Gastrocnemius medialis (tissue), 4 donors: ENCODE results near the gene HTR3A. TPM values are rescaled to one million over a fixed set of nuclear protein-coding genes. Genes with fewer than 3 reads are reported as not detected.
A peak's percentile ranks its signal among the peaks of the same experiment; 100 is the strongest.

Source experiments
- ATAC-seq, 2 donors: fragments of 150-250 bp; one replicate each; pipeline ENCODE4 v1.9.1; 2016
- DNase-seq, 2 donors: peaks; one replicate each; pipeline ENCODE4 v3.0.0-alpha.2; 2019
- H3K27ac ChIP-seq, 4 donors: fragments of 200-600 bp; sonication (generic); 1 replicate in 1 of 4; 2 replicates in 3 of 4; pipeline ENCODE4 v1.5.1; 2016 to 2018; ENCODE audit warnings: mild to moderate bottlenecking in 2 of 4, moderate library complexity in 1 of 4
- H3K27me3 ChIP-seq, 3 donors: fragments of 200-600 bp; sonication (generic) in 2 of 3; 1 replicate in 1 of 3; 2 replicates in 2 of 3; pipeline versions ENCODE4 v1.5.1 to v1.6.0; 2016 to 2019; ENCODE audit warnings: mild to moderate bottlenecking in 1 of 3, moderate library complexity in 1 of 3
- H3K36me3 ChIP-seq, 2 donors: fragments of 200-600 bp; sonication (generic) in 1 of 2; one replicate each; pipeline ENCODE4 v1.5.1; 2017 to 2018
- H3K4me1 ChIP-seq, 2 donors: fragments of 200-600 bp; sonication (generic) in 1 of 2; one replicate each; pipeline ENCODE4 v1.5.1; 2016 to 2017; ENCODE audit warnings: mild to moderate bottlenecking in 2 of 2
- H3K4me3 ChIP-seq, 4 donors: fragments of 200-600 bp; sonication (generic) in 3 of 4; 1 replicate in 1 of 4; 2 replicates in 3 of 4; pipeline ENCODE4 v1.5.1; 2016 to 2019; ENCODE audit warnings: mild to moderate bottlenecking in 2 of 4
- H3K9me3 ChIP-seq, 3 donors: fragments of 200-600 bp; sonication (generic) in 2 of 3; 1 replicate in 1 of 3; 2 replicates in 2 of 3; pipeline ENCODE4 v1.5.1; 2016 to 2019
- POLR2A ChIP-seq, 2 donors: fragments of 450-650 bp; IDR thresholded peaks; one replicate each; pipeline ENCODE4 v1.6.1; 2017; ENCODE audit warnings: antibody characterized with exemption in 2 of 2, mild to moderate bottlenecking in 2 of 2, moderate library complexity in 2 of 2
- in situ Hi-C, 4 donors: fragments of 200-750 bp; cut with MboI; loops; one replicate each; pipeline versions ENCODE4 v1.15.0 to v1.8.0; 2017; ENCODE audit warnings: low sequenced_read_pairs in 4 of 4
- intact Hi-C: fragments of 100-400 bp; cut with DNase I; formaldehyde crosslinking; loops from one replicate; pipeline ENCODE4 v1.15.1; 2023; ENCODE audit warnings: low total_unique reads
- total RNA-seq, 4 donors: library from RNA; depleted of rRNA; stranded (reverse); fragments of >200 nt; gene quantifications; one replicate each; pipeline versions ENCODE4 v1.1.0 to v1.2.3, GENCODE V29; 2016
- TF ChIP-seq, protein P1 (sequence below), 5 experiments: fragments of 450-650 bp in 3 of 5; fragments of 200-600 bp in 2 of 5; sonication (generic) in 2 of 5; IDR thresholded peaks in 4 of 5; conservative IDR thresholded peaks in 1 of 5; 1 replicate in 4 of 5; 2 replicates in 1 of 5; pipeline ENCODE4 v1.5.1; 2016 to 2019; ENCODE audit warnings: antibody characterized with exemption in 5 of 5, mild to moderate bottlenecking in 3 of 5, moderate library complexity in 3 of 5

The HTR3A gene
- total RNA-seq, 4 donors from 2014 or later, result not detected

DNA sequence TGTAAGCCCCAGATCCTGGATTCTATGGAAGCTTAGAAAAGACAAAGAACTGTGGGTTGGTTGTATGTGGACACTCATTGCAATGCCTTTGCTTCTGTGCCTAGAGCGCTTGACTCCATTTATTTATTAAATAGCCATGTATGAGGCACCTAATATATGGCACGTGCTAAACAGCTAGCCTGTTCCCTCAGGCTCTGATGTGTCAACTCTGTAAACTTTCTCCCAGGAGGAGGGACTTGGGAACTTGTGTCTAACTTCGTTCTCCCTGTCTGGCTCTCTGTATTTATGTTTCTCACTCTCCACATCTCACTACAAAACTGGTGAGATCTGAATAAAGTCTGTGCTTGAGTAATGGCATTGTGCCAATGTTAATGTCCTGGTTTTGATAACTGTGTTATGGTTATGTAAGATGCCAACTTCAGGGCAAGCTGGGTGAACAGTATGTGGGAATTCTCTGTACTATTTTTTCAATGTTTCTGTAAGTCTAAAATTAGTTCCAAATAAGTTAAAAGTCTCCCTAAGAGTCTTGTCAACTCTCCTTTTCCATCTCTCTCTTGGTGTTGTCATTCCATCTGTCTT, 50.5 kb downstream of the HTR3A start:
- intact Hi-C loops (no loop called here), in situ Hi-C loops (loop anchor here in 1 of 4 donors (10.0 kb wide), 1 partner anchor 131 kb away; no protein-coding TSS in a partner anchor)
- Histone ChIP-seq H3K36me3 (no peaks in the 10 kb centered on the region), H3K4me1 (no peaks in the 10 kb centered on the region), H3K27me3 (no peaks in the 10 kb centered on the region), H3K4me3 (no peak overlapping the region), H3K9me3 (no peaks in the 10 kb centered on the region), H3K27ac (no peak overlapping the region)
- no peak for DNase-seq
- no peak for TF ChIP-seq POLR2A (IDR thresholded peaks at IDR 0.05)
- TF ChIP-seq, protein P1, sequence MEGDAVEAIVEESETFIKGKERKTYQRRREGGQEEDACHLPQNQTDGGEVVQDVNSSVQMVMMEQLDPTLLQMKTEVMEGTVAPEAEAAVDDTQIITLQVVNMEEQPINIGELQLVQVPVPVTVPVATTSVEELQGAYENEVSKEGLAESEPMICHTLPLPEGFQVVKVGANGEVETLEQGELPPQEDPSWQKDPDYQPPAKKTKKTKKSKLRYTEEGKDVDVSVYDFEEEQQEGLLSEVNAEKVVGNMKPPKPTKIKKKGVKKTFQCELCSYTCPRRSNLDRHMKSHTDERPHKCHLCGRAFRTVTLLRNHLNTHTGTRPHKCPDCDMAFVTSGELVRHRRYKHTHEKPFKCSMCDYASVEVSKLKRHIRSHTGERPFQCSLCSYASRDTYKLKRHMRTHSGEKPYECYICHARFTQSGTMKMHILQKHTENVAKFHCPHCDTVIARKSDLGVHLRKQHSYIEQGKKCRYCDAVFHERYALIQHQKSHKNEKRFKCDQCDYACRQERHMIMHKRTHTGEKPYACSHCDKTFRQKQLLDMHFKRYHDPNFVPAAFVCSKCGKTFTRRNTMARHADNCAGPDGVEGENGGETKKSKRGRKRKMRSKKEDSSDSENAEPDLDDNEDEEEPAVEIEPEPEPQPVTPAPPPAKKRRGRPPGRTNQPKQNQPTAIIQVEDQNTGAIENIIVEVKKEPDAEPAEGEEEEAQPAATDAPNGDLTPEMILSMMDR (IDR thresholded peaks at IDR 0.05 in 4 of 5, conservative IDR thresholded peaks at IDR 0.05 in 1 of 5), result no peak
- no peak for ATAC-seq

GRCh38 chr11:114026355-114026754, 51.4 kb downstream of the HTR3A start:
- no peaks in the 10 kb centered on the region for H3K36me3 ChIP-seq
- H3K27me3 ChIP-seq, result no peaks in the 10 kb centered on the region
- no peak for TF ChIP-seq POLR2A (IDR thresholded peaks at IDR 0.05)
- TF ChIP-seq, protein P1 (IDR thresholded peaks at IDR 0.05 in 4 of 5, conservative IDR thresholded peaks at IDR 0.05 in 1 of 5), result no peak
- H3K9me3 ChIP-seq, result no peaks in the 10 kb centered on the region
- H3K4me3 ChIP-seq, result no peak overlapping the region
- in situ Hi-C loops (loop anchor here in 1 of 4 donors (10.0 kb wide), 1 partner anchor 132 kb away; no protein-coding TSS in a partner anchor), intact Hi-C loops (no loop called here)
- H3K4me1 ChIP-seq, result no peaks in the 10 kb centered on the region
- no peak overlapping the region for H3K27ac ChIP-seq
- DNase-seq, result no peak
- ATAC-seq, result no peak

GRCh38 chr11:114027391-114027790, 52.5 kb downstream of the HTR3A start:
- no peak for ATAC-seq
- no peak for TF ChIP-seq POLR2A (IDR thresholded peaks at IDR 0.05)
- TF ChIP-seq, protein P1 (IDR thresholded peaks at IDR 0.05 in 4 of 5, conservative IDR thresholded peaks at IDR 0.05 in 1 of 5), result no peak
- H3K4me1 ChIP-seq, result peaks cover 0 to 5% of the 10 kb centered on the region in 2 donors
- no peaks in the 10 kb centered on the region for H3K36me3 ChIP-seq
- in situ Hi-C loops, result loop anchor here in 1 of 4 donors (10.0 kb wide), 1 partner anchor 133 kb away; no protein-coding TSS in a partner anchor
- DNase-seq, result no peak
- intact Hi-C loops, result no loop called here
- no peak overlapping the region for H3K4me3 ChIP-seq
- H3K27me3 ChIP-seq, result no peaks in the 10 kb centered on the region
- no peaks in the 10 kb centered on the region for H3K9me3 ChIP-seq
- no peak overlapping the region for H3K27ac ChIP-seq

GRCh38 chr11:114027926-114028325, 53.0 kb downstream of the HTR3A start:
- peak in 1 of 2 donors; percentile 32 for ATAC-seq

More at GRCh38 chr11:114027926-114028325, 53.0 kb downstream of the HTR3A start:
- H3K27ac ChIP-seq, result no peak overlapping the region
- no peak overlapping the region for H3K4me3 ChIP-seq
- no peaks in the 10 kb centered on the region for H3K36me3 ChIP-seq
- peaks cover 0 to 6% of the 10 kb centered on the region in 2 donors for H3K4me1 ChIP-seq
- no peaks in the 10 kb centered on the region for H3K9me3 ChIP-seq
- intact Hi-C loops, result no loop called here
- no peak for DNase-seq
- no peak for TF ChIP-seq POLR2A (IDR thresholded peaks at IDR 0.05)
- TF ChIP-seq, protein P1 (IDR thresholded peaks at IDR 0.05 in 4 of 5, conservative IDR thresholded peaks at IDR 0.05 in 1 of 5), result no peak
- in situ Hi-C loops, result loop anchor here in 1 of 4 donors (10.0 kb wide), 1 partner anchor 133 kb away; no protein-coding TSS in a partner anchor
- H3K27me3 ChIP-seq, result no peaks in the 10 kb centered on the region
